ENCODE data around the gene DDI1.

- TF ChIP-seq CTCF (IDR thresholded peaks at IDR 0.05; ENCODE audit: insufficient read depth, low read depth, low read length) (no peak), EZH2 (IDR thresholded peaks at IDR 0.05; ENCODE audit: insufficient read depth, low read length) (no peak)
These were observed 7.8 kb upstream of the DDI1 start for GRCh38 chr11:104028476-104029263.

Measured in astrocyte (in vitro differentiated cells and primary cell).